Measurements from ENCODE around the gene ZNF619. TPM values are rescaled to one million over a fixed set of nuclear protein-coding genes. Genes with fewer than 3 reads are reported as not detected.

The ZNF619 gene
- total RNA-seq, 4 donors from 2014 or later = 5.1 to 14.9 (median 12.8) TPM

DNA sequence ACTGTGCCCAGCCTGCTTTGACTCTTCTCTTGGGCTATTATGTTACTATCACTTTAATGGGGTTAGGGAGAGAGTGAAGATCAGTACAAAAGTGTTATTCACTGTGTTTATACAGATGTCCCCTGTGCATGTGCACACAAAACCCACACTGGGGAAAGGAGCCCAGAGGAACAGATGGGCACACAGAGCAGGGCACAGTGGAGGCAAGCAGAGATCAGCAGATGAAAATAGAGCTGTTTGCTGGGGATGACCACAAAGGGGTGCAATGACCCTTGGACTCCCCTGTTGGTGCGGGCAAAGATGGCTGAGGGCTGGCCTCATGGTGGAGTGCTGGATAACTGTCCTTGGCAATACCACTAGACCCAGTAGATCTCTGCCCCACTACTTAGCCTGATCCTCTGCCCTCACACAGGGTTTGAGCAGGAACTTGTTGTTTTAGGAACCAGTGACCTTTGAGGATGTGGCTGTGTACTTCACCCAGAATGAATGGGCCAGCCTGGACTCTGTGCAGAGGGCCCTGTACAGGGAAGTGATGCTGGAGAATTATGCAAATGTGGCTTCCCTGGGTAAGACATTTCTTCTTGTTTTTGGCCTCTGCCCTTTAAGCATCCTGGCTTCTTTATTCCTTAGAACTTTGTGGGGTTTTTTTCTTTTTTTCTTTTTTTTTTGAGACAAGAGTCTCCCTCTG is 34.3 kb downstream of the ZNF619 start:
- Histone ChIP-seq H3K9me3 (no peaks in the 10 kb centered on the region), H3K4me3 (no peak overlapping the region), H3K27me3 (no peaks in the 10 kb centered on the region), H3K36me3 (peaks cover 0 to 13% (median 0%) of the 10 kb centered on the region in 3 donors), H3K4me1 (peaks cover 0 to 5% (median 0%) of the 10 kb centered on the region in 4 donors), H3K27ac (no peak overlapping the region)
- no peak for TF ChIP-seq POLR2A (IDR thresholded peaks at IDR 0.05)
- no peak for DNase-seq

DNA sequence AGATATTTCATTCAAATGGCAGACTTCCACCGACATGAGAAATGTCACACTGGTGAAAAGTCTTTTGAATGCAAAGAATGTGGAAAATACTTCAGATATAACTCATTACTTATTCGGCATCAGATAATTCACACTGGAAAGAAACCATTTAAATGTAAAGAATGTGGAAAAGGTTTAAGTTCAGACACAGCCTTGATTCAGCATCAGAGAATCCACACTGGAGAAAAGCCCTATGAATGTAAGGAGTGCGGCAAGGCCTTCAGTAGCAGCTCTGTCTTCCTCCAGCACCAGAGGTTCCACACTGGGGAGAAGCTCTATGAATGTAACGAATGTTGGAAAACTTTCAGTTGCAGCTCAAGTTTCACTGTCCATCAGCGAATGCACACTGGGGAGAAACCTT is 39.3 kb downstream of the ZNF619 start:
- no peak for TF ChIP-seq POLR2A (IDR thresholded peaks at IDR 0.05)
- TF ChIP-seq, protein P1, sequence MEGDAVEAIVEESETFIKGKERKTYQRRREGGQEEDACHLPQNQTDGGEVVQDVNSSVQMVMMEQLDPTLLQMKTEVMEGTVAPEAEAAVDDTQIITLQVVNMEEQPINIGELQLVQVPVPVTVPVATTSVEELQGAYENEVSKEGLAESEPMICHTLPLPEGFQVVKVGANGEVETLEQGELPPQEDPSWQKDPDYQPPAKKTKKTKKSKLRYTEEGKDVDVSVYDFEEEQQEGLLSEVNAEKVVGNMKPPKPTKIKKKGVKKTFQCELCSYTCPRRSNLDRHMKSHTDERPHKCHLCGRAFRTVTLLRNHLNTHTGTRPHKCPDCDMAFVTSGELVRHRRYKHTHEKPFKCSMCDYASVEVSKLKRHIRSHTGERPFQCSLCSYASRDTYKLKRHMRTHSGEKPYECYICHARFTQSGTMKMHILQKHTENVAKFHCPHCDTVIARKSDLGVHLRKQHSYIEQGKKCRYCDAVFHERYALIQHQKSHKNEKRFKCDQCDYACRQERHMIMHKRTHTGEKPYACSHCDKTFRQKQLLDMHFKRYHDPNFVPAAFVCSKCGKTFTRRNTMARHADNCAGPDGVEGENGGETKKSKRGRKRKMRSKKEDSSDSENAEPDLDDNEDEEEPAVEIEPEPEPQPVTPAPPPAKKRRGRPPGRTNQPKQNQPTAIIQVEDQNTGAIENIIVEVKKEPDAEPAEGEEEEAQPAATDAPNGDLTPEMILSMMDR (IDR thresholded peaks at IDR 0.05) = no peak
- Histone ChIP-seq H3K4me3 (no peak overlapping the region), H3K36me3 (peaks cover 0 to 15% (median 0%) of the 10 kb centered on the region in 3 donors), H3K4me1 (no peaks in the 10 kb centered on the region), H3K27me3 (no peaks in the 10 kb centered on the region), H3K27ac (no peak overlapping the region), H3K9me3 (no peaks in the 10 kb centered on the region)
- DNase-seq = no peak

DNA sequence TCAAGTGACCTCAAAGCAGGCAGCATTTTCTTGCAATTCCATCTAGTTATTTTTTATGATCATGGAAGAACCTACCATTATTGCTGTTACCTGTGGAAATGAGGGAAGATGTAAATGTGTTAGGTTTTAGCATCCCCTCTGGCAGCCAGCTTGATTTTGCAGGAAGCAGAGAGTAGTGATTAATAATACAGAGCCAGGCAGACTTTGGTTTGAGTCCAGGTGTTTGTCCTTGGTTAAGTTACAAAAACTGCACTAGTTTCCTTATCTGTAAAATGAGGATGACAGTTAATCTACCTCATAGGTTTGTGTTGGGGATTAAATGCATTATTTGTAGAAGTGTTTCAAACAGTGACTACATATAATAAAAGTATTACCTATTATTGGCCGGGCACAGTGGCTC is 41.1 kb downstream of the ZNF619 start:
- no peak overlapping the region for H3K4me3 ChIP-seq
- H3K27ac ChIP-seq = no peak overlapping the region
- H3K27me3 ChIP-seq = no peaks in the 10 kb centered on the region
- H3K36me3 ChIP-seq = peaks cover 0 to 15% (median 0%) of the 10 kb centered on the region in 3 donors
- no peaks in the 10 kb centered on the region for H3K4me1 ChIP-seq
- no peak for DNase-seq
- no peak for TF ChIP-seq POLR2A (IDR thresholded peaks at IDR 0.05)
- TF ChIP-seq, protein P1 (IDR thresholded peaks at IDR 0.05) = no peak
- H3K9me3 ChIP-seq = no peaks in the 10 kb centered on the region

DNA sequence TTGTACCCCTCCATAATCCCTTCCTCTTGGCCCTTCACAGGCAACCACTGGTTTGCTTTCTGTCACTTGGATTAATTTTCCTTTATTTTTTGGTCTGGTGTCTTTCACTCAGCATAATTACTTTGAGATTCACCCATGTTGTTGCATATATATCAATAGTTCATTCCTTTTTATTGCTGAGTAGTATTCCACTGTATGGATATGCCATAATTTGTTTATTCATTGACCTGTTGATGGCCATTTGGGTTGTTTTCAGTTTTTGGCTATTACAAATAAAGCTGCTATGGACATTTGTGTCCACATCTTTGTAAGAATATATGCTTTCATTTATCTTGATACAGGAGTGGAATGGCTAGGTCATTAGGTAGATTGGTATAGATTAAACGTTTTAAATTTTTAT is 41.9 kb downstream of the ZNF619 start:
- no peak for DNase-seq
- no peaks in the 10 kb centered on the region for H3K9me3 ChIP-seq
- TF ChIP-seq, protein P1 (IDR thresholded peaks at IDR 0.05) = no peak
- no peak for TF ChIP-seq POLR2A (IDR thresholded peaks at IDR 0.05)

DNA sequence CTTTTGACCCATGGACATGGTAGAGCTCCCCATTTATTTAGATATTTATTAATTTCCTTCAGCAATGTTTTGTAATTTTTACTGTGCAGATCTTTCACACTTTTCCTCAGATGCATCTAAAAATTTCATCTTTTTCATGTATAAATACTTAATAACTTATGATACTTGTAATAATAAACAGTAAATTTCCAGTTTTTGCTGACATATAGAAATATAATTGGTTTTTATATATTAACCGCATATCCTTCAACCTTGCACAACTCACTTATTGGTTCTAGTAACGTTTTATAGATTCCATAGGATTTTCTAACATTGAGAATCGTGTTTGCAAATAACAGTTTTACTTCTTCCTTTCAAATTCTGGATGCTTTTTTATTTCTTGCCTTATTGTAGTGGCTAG is 44.3 kb downstream of the ZNF619 start:
- Histone ChIP-seq H3K4me3 (no peak overlapping the region), H3K9me3 (no peaks in the 10 kb centered on the region), H3K27me3 (no peaks in the 10 kb centered on the region), H3K36me3 (peaks cover 0 to 5% (median 0%) of the 10 kb centered on the region in 3 donors), H3K4me1 (peaks cover 0 to 9% (median 0%) of the 10 kb centered on the region in 4 donors), H3K27ac (no peak overlapping the region)
- DNase-seq = no peak
- TF ChIP-seq, protein P1 (IDR thresholded peaks at IDR 0.05) = no peak
- no peak for TF ChIP-seq POLR2A (IDR thresholded peaks at IDR 0.05)

More for the DNA sequence above, 41.9 kb downstream of the ZNF619 start:
- Histone ChIP-seq H3K27me3 (no peaks in the 10 kb centered on the region), H3K4me1 (no peaks in the 10 kb centered on the region), H3K36me3 (peaks cover 0 to 10% (median 0%) of the 10 kb centered on the region in 3 donors), H3K4me3 (no peak overlapping the region), H3K27ac (no peak overlapping the region)

DNA sequence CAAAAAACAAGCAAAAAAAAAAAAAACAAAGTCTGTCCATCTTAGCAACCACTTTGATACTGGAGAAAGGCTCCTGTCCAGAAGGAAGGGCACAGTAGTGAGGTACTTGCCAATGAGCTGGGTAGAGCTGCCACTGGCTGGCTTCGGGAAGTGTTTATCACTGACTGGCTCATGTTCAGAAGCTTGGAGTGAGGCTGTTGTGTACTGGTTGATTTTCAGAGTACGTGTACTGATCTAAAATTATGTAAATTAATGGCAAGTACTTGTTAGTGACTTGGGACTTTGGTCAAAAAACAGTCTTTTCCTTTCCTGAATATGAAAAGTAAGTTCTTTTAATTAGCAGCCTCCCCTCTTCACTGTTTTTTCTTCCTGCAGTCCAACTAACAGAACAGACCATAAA is 46.9 kb downstream of the ZNF619 start:
- DNase-seq = no peak
- H3K4me3 ChIP-seq = no peak overlapping the region

More for the DNA sequence above, 46.9 kb downstream of the ZNF619 start:
- no peaks in the 10 kb centered on the region for H3K9me3 ChIP-seq
- peaks cover 0 to 24% (median 0%) of the 10 kb centered on the region in 3 donors for H3K36me3 ChIP-seq
- H3K27me3 ChIP-seq = no peaks in the 10 kb centered on the region
- peak overlapping the region in 3 of 4 donors; percentile 84 to 87 (median 86) for H3K27ac ChIP-seq
- H3K4me1 ChIP-seq = peaks cover 0 to 9% (median 0%) of the 10 kb centered on the region in 4 donors
- TF ChIP-seq, protein P1 (IDR thresholded peaks at IDR 0.05) = no peak
- no peak for TF ChIP-seq POLR2A (IDR thresholded peaks at IDR 0.05)
